ENCODE results near the gene RGS2. TPM values are rescaled to one million over a fixed set of nuclear protein-coding genes. Genes with fewer than 3 reads are reported as not detected.

Gene RGS2
- total and polyA plus RNA-seq, 9 of the 15 experiments (the other 6 are each of a cell fraction or from before 2014, with no cell fraction given), result 2.5 to 5.4 (median 3.8) TPM

- TF ChIP-seq ZNF175 (CRISPR knock-in tag; IDR thresholded peaks at IDR 0.05; ENCODE audit: low read depth), result no peak
- no peak for TF ChIP-seq CAMTA2 (CRISPR knock-in tag; conservative IDR thresholded peaks at IDR 0.05)
- TF ChIP-seq, protein P1, sequence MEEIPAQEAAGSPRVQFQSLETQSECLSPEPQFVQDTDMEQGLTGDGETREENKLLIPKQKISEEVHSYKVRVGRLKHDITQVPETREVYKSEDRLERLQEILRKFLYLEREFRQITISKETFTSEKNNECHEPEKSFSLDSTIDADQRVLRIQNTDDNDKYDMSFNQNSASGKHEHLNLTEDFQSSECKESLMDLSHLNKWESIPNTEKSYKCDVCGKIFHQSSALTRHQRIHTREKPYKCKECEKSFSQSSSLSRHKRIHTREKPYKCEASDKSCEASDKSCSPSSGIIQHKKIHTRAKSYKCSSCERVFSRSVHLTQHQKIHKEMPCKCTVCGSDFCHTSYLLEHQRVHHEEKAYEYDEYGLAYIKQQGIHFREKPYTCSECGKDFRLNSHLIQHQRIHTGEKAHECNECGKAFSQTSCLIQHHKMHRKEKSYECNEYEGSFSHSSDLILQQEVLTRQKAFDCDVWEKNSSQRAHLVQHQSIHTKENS (CRISPR knock-in tag; IDR thresholded peaks at IDR 0.05), result no peak
- peak; percentile 95 for TF ChIP-seq MGA (IDR thresholded peaks at IDR 0.05)
- no peak for TF ChIP-seq RBM39 (optimal IDR thresholded peaks at IDR 0.05; ENCODE audit: low read depth, low read length)
- TF ChIP-seq ZNF436 (CRISPR knock-in tag; IDR thresholded peaks at IDR 0.05), result no peak
- no peak for TF ChIP-seq BRD9 (IDR thresholded peaks at IDR 0.05; ENCODE audit: low read depth, partially characterized antibody)
Observed at GRCh38 chr1:192808518-192809306, at the start of gene RGS2 (continued).
